ENCODE measurements around the gene GLDN.

DNA sequence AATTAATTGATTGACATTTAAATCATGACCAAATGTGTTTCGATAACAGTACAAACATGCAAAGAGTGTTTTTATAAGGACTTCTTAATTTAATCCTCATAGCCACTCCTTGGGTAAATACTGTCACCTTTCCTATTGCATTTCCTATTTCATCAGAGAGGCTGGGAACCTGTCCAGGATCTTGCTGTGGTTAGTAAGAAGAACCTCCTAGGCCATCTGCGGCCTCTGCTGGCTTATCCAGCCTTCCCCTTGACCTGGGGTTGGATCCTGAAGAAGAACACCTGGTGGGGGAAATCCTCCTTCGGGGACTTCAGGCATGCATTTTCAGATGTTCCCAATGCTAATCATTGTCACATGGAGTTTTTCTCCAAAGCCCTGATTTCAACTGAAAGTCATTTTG lies 25.5 kb downstream of the GLDN start:
- TF ChIP-seq, protein P1, sequence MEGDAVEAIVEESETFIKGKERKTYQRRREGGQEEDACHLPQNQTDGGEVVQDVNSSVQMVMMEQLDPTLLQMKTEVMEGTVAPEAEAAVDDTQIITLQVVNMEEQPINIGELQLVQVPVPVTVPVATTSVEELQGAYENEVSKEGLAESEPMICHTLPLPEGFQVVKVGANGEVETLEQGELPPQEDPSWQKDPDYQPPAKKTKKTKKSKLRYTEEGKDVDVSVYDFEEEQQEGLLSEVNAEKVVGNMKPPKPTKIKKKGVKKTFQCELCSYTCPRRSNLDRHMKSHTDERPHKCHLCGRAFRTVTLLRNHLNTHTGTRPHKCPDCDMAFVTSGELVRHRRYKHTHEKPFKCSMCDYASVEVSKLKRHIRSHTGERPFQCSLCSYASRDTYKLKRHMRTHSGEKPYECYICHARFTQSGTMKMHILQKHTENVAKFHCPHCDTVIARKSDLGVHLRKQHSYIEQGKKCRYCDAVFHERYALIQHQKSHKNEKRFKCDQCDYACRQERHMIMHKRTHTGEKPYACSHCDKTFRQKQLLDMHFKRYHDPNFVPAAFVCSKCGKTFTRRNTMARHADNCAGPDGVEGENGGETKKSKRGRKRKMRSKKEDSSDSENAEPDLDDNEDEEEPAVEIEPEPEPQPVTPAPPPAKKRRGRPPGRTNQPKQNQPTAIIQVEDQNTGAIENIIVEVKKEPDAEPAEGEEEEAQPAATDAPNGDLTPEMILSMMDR (IDR thresholded peaks at IDR 0.05) = no peak
- no peak for TF ChIP-seq POLR2A (IDR thresholded peaks at IDR 0.05; ENCODE audit: low read depth)
